Right renal pelvis (tissue), 4 donors: ENCODE measurements around the gene ST3GAL3. TPM values are rescaled to one million over a fixed set of nuclear protein-coding genes. Genes with fewer than 3 reads are reported as not detected.
A peak's percentile ranks its signal among the peaks of the same experiment; 100 is the strongest.

ENCODE experiments used
- DNase-seq, 4 donors: peaks; one replicate each; pipeline ENCODE4 v3.0.0-alpha.2; 2013; ENCODE audit warnings: low read depth in 4 of 4, low spot score in 3 of 4, missing footprints in 1 of 4
- polyA plus RNA-seq, 4 donors: library from polyadenylated mRNA; unstranded; fragments of 120-200 nt; gene quantifications; one replicate each; pipeline ENCODE4 v1.2.1, GENCODE V29; 2013; ENCODE audit not compliant: insufficient read length in 4 of 4

ST3GAL3 gene, protein sequence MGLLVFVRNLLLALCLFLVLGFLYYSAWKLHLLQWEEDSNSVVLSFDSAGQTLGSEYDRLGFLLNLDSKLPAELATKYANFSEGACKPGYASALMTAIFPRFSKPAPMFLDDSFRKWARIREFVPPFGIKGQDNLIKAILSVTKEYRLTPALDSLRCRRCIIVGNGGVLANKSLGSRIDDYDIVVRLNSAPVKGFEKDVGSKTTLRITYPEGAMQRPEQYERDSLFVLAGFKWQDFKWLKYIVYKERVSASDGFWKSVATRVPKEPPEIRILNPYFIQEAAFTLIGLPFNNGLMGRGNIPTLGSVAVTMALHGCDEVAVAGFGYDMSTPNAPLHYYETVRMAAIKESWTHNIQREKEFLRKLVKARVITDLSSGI
- 10 to 100 TPM; 21.2 to 26.6 (median 21.6) TPM for polyA plus RNA-seq

DNA sequence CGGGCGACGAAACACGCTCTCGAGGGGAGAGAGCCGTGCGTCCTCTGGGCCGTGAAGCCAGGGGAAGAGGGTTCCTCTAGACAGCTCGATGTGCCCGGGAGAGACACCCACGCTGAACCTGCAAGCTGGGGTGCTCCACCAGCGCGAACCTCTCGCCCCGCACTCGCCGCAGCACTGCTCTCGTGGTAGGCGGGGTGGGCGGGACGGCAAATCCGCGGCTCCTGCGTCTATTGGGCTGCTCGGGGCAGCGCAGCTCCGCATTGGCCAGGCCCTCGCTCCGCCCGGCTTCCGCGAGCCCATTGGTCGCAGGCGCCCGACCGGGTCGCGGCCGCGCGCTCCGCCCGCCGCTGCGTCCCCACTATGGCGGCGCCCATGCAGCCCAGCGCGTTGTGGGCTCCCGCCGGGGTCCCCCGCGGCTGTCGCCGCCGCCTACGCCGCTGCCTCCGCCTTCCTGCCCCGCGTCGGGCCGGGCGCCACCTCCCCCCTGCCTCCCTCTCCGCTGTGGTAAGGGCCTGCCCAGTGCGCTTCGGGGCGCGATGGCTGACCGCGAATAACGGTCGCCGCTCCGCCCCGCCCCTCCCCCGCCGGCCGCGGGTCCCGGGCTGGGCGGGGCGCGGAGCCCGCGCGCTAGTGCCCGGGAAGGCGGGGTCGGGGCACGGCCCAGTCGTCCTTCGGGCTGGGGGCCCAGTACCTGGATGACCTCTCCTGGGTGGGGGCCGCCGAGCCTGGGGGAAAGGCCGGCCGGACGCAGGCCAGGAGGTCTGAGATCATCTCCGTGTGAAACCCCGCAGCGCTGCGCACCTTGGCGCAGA, at the start of gene ST3GAL3:
TSS of gene ST3GAL3 (plus strand) at position 347 of the 812 bp plus-strand sequence. CDS start 28,727 bp downstream, outside the sequence.
- peak; percentile 76 to 81 (median 78) for DNase-seq

DNA sequence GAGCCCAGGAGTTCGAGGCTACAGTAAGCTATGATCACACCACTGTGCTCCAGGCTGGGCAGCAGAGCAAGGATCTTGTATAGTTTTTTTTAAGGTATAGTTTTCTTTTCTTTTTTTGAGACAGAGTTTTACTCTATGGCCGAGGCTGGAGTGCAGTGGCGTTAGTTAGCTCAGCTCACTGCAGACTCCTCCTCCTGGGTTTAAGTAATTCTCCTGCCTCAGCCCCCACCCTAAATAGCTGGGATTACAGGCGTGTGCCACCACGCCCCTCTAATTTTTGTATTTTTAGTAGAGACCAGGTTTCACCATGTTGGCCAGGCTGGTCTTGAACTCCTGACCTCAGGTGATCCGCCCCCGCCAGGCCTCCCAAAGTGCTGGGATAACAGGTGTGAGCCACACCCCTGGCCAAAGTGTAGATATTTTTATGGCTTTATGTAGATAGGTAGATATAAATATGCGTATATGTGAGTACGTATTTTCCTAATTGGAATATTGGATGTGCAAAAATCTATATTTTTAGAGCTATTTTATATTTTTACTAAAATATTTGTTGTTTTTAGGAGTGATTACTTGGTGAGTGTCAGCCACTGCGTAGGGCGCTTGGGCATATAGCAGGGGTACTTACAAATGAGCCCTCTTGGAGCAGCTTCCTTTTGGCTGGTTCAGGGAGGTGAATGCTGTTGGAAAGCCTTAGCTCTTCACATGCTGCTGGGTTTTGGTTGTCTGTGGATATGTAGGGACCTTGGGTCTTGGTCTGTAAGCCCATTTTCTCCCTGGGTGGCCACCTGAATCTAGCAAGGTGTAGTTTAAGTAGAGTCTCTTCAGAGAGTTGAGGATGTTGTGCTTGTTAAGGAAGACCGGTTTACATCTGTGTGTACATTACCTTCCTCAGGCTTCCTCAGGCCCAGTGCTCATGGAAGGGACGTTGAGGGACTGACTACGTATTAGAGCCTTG, 47.8 kb upstream of the ST3GAL3 start:
- DNase-seq: no peak

DNA sequence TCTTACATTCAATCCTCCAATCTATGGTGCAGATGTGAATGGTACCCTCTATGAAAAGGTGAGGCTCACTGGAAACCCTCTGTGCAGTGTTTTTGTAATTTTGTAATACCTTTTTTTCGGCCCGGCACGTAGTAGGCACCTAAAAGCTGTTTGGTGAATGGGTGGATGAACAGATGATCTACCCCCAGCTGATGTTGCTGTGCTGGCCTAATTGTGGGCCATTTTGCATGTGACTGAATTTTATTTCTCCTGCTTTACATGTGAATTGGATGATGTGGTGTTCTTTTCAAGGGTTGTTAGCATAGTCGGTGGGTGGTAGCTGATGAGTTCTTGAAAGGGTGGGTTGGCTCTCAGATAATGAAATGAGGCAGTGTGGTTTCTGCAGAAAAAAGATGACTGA, 47.0 kb upstream of the ST3GAL3 start:
- DNase-seq: no peak

DNA sequence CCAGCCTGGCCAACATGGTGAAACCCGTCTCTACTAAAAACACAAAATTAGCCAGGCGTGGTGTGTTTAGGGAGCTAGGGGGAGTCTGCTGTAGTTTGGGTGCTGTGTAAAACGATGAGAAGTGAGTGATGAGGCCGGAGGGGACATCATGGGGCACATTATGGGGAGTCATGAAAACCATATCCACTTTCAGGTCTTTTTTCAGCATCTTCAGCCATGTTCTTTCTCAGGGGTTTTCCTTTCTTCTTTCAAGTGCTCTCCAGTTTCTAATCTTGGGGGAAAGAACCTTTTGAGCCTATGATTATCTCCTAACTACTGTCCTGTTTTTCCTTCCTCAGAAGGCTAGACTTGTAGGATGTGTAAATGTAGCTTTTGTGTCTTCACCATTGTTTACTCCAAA, 43.0 kb upstream of the ST3GAL3 start:
- no peak for DNase-seq

DNA sequence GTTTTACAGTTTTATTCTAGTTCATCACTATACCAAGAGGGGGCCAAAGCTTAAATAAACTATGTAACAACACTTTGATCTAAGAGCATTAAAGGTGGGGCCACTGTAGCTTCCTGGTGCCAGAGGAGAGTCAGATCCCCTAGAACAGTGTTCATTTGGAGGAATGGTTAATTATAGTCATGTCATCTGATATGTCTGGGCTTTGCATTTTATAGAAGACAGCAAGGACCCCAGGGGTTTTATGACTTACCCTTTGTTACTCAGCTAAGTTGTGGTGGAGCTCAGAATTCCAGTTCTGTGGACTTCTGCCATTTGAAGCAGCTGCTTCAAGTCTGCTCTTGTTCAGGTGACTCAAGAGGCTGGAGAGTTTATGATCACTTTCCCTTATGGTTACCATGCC, 40.7 kb upstream of the ST3GAL3 start:
- DNase-seq: no peak

DNA sequence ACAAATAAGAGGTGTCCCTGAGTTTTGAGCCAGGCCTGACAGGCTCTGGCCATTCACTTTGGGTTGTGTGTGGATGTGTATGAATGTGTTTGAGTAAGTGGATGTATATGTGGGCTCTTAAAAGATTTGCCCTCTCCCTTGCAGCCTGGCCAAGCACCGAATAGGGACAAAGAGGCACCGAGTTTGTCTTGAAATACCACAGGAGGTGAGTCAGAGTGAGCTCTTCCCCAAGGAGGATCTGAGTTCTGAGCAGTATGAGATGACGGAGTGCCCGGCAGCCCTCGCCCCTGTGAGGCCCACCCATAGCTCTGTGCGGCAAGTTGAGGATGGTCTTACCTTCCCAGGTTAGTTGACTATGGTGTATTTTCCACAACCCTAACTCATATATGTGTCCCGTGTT, 38.4 kb upstream of the ST3GAL3 start:
- no peak for DNase-seq

DNA sequence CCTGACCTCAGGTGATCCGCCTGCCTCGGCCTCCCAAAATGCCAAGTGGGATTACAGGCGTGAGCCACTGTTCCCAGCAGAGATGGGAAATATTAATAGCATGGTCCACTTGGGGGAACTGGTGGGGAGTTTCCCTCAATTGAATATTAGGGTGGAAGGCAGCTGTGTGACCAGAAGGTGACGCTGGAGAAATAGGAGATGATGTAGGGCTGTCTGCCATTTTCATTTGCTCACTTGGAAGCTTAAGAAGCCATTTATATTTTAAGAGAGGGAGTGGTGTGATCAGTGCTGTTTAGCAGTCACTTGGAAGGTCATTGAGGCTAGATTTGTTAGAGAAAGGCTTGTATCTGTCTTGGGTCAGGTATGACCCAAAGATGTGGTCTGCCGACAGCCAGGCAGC, 37.5 kb upstream of the ST3GAL3 start:
- no peak for DNase-seq

DNA sequence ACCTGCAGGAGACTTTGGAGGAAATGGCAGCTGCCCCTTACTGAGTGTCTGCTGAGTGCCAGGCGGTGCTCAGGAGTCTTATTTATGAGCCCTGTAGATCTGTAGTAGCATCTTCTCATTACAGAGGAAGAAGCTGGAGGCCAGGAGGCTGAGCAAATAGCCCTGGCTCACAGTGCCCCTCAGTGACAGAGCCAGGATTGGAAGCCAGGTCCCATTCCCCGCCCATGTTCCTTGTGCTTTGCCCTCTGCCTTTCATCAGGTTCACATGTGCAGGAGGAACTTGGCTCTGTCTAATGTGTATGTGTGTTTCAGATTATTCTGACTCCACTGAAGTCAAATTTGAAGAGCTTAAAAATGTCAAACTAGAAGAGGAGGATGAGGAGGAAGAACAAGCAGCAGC, 36.1 kb upstream of the ST3GAL3 start:
- no peak for DNase-seq

DNA sequence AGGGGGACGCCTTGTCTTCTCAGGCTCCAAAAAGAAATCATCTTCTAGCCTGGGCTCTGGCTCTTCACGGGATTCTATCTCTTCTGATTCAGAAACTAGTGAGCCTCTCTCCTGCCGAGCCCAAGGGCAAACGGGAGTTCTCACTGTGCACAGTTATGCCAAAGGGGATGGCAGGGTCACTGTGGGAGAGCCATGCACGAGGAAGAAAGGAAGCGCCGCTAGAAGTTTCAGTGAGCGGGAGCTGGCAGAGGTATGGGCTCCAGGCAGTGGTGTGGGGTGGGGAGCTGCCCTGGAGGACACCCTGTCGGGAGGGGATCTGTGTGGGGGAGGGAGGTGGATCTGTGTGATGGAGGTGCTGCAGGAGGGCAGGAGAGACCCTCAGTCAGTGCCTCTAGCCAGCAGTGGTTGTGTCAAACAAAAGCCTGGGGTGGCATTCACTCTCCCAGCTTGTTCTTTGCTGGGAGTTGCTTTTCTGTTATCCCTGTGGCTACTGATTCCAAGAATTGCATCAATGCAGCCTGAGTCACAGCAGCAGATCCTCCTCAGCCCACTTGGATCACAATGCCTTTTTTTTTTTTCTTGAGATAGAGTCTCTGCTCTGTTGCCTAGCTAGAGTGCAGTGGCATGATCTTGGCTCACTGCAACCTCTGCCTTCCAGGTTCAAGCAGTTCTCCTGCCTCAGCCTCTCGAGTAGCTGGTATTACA, 35.6 kb upstream of the ST3GAL3 start:
- no peak for DNase-seq

DNA sequence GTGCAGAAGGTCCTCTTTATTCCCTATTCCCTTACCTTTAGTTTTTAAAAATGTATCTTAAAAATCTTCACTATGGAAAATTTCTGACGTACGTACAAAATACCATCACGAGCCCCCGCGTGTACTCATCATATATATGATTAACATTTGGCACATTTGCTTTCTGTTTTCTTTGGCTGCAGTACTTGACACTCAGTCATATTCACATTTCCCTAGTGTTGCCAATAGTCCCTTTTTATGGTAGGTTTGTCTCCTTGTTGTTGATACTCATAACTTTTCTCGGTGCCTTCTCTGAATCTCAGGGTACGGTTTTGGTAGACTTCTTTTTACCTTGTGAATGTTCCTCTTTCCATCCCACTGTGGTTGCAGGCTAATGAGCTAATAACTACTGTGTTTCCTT, 34.1 kb upstream of the ST3GAL3 start:
- DNase-seq: no peak

DNA sequence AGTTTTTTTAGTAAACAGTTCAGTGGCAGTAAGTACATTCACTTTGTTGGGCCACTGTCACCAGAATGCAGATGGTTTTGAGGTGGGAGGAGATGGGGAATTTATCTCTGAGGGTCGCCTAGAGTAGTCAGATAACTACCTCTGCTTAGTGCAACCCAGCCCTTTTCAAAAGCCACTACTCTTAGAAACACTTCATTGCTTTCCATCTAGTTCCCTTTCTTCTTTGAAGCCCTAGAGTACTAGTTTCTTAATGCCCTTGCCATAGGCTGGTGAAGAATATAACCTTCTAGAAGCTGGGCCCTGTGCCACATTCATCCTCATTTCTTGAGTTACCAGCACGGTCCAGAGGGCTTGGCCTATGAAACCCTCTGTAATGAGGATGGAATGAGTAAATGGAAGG, 28.4 kb upstream of the ST3GAL3 start:
- no peak for DNase-seq

DNA sequence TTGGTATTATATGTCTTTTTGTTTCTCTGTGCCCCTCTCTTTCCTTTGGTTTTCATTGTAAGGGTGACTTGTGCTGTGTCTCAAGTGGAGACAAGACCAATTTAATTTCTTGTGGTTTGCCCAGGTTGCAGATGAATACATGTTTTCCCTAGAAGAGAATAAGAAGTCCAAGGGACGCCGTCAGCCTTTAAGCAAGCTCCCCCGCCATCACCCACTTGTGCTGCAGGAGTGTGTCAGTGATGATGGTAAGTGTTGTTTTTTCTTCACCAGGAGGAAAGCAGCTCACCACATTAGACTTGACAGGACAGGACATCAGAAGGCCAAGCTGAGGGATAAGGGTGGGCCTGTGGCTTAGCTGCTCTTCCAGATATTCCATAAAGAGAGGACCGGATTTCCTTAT, 23.8 kb upstream of the ST3GAL3 start:
- DNase-seq: no peak

DNA sequence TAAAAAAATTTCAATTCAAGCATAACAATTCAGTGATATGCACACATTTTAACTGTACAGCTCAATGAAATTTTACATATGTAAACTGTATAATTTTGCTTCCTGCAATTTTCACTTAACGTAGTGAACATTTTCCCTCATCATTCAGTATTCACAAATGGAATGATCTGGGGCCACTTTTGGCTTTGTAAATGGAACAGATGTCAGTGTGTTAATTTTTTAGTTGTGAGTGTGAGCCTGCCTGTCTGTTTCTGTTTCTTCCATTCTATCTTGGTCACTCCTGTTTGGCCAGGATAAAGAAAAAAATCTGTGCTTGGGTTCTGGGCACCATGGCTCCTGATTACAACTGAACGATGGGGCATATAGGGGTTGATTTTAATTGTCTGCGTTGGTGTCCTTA, 20.5 kb upstream of the ST3GAL3 start:
- DNase-seq: no peak

DNA sequence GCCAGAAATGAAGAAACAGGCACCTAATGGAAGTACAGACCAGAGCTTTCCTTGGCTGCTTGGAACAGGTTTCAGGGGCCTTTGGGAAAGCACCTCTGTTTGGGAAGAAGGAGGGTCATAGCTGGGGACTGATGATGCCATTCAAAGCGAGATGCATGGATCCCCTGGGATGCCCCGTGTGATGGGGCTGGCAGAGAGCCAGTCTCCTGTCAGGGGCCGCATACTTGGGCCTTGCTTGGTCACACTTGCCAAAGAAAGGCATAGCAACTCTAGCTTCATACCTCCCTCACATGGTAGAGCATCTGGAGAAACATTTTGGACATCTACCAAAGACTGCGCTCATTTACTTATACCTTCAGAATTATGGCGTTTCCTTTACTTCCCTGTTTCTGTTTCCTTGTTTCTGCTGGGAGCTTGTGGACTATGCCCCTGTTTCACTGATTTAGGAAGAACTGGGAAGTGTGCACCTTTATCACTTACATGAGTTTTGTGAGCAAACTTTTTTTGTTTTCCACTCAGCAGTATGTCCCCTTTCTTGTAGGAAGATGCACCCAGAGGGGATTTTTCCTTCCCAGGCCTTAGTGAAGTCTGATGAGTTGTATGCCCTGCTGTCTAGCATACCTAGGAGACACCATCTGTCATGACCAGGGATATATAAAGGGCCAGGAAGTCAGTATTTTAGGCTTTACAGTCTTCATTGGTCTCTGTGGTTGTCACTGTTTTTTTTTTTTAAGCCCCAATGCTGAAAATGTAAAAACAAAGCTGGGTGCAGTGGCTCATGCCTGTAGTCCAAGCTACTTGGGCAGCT, 19.8 kb upstream of the ST3GAL3 start:
- no peak for DNase-seq

DNA sequence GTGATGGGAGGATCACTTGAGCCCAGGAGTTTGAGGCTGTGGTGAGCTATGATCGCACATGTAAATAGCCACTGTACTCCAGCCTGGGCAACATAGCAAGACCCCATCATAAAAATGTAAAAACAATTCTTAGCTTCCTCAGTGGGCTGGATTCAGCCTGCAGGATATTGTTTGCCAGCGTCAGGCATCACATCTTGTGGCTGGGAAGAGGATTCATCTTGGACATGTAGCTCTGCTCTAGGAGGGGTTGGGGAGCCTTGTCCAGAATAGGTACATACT, 19.3 kb upstream of the ST3GAL3 start:
- DNase-seq: no peak

DNA sequence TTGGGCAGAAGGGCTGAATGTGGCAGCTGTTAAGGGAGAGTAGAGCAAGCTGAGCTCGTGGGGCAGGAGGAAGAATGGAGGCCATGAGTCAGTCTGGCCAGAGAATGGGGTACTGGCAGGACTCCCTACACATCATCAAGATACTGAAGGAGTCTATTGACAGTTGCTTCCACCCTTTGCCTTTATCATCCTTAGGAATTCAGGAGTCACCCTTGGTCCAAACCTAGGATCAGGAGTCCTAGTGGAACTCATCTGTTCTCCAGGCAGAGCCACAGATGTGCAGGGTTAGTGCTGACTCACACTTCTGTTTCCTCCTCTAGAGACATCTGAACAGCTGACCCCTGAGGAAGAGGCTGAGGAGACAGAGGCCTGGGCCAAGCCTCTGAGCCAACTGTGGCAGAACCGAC, 18.7 kb upstream of the ST3GAL3 start:
- DNase-seq: no peak

DNA sequence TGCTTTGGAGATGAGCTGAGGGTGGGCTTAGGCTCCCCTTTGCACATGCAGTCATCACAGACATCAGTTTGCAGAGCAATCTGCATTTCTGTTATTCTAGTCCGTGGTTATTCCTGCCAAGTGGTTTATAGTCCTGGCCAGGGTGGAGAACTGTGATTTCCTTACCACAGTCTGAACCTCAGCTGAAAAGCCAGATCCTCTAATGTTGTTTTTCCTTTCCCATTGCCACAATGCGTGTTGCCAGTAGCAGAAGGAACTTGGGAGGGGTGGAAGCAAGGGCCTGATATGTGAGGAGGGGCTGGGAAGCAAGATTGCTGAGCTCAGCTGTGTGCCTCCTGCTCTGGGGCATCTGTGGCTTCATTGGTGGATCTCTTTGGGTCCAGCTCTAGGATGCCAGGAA, 18.0 kb upstream of the ST3GAL3 start:
- no peak for DNase-seq

DNA sequence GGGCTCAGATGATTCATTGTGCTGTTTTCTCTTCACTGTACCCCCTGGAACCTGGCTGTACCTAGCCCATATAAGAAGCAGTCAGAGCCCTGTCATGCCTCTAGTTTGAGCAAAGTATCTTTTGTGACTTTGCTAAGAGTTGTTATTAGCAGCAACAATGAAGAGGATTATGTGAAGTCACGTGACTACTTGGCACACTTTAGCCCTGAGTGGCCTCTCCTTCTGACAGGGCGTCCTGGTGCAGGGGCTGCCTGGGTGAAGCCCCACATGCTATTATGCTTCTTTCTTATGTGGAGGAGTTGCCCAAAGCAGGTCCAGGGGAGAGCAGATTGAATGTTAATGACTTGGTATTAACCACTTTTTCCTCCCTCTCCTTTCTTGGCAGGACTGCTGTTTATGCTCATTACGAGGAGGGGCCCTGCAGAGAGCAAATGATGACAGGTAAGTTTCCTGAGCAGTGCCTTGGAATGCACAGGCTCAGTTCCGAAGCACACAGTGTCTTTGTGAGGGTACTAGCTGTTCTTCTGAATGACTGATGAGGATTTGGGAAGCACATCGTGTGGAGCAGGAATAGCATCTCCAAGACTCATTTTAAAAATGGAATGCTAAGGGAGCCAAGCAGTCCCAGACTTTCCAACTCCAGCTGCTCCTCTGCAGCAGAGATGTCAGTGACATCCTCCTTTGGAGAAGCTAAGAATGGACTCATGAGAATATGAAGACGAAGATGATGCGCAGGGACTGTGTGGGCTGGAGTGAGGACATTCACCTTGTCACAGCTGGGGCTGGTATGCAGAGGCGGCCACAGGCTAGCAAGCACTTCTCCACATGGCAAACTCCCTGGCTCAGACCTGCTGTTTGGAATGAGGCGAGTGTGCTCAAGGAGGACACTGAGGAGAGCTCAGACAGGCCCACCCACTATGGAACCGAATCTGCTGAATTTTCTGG, 15.2 kb upstream of the ST3GAL3 start:
- no peak for DNase-seq
